ENCODE results near the gene SRD5A3. TPM values are rescaled to one million over a fixed set of nuclear protein-coding genes. Genes with fewer than 3 reads are reported as not detected.
"Not testable (repeated sequence)": the region's sequence is repeated elsewhere in the genome, so short reads cannot be mapped to it uniquely, and the experiment has no call there.

The SRD5A3 gene
- total RNA-seq, 1 experiment from 2014 or later, result 39.6 TPM

DNA sequence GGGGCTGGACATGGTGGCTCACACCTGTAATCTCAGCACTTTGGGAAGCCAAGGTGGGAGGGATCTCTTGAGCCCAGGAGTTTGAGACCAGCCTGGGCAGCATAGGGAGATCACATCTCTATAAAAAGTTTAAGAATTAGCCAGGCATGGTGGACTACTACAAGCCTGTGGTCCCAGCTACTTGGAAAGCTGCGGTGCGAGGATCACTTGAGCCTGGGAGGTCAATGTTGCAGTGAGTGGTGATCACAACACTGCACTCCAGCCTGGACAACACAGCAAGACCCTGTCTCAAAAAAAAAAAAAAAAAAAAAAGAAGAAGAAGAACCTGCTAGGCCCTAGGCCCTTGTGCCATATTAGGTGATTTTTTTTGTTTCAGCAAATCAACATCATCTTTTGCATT, 12.2 kb downstream of the SRD5A3 start:
- H3K9me3 Mint-ChIP-seq (ENCODE audit: low read depth, unreplicated experiment), result no peaks in the 10 kb centered on the region
- no peak overlapping the region for H3K4me3 Mint-ChIP-seq (ENCODE audit: low read depth, unreplicated experiment)
- H3K27me3 Mint-ChIP-seq (ENCODE audit: unreplicated experiment), result no peaks in the 10 kb centered on the region
- TF ChIP-seq, protein P1, sequence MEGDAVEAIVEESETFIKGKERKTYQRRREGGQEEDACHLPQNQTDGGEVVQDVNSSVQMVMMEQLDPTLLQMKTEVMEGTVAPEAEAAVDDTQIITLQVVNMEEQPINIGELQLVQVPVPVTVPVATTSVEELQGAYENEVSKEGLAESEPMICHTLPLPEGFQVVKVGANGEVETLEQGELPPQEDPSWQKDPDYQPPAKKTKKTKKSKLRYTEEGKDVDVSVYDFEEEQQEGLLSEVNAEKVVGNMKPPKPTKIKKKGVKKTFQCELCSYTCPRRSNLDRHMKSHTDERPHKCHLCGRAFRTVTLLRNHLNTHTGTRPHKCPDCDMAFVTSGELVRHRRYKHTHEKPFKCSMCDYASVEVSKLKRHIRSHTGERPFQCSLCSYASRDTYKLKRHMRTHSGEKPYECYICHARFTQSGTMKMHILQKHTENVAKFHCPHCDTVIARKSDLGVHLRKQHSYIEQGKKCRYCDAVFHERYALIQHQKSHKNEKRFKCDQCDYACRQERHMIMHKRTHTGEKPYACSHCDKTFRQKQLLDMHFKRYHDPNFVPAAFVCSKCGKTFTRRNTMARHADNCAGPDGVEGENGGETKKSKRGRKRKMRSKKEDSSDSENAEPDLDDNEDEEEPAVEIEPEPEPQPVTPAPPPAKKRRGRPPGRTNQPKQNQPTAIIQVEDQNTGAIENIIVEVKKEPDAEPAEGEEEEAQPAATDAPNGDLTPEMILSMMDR (IDR thresholded peaks at IDR 0.05; ENCODE audit: unreplicated experiment), result no peak
- H3K4me1 Mint-ChIP-seq (ENCODE audit: low read depth, unreplicated experiment), result peaks cover 18% of the 10 kb centered on the region
- peaks cover 4% of the 10 kb centered on the region for H3K36me3 Mint-ChIP-seq (ENCODE audit: insufficient read depth, unreplicated experiment)
- intact Hi-C loops (cut with micrococcal nuclease; ENCODE audit: unreplicated experiment), result no loop called here
- CTCF ChIA-PET, result no interaction called here
- H3K27ac Mint-ChIP-seq (ENCODE audit: unreplicated experiment), result no peak overlapping the region
- no TSS peak for BruUV-seq (replicated peaks)
- no peak for DNase-seq

DNA sequence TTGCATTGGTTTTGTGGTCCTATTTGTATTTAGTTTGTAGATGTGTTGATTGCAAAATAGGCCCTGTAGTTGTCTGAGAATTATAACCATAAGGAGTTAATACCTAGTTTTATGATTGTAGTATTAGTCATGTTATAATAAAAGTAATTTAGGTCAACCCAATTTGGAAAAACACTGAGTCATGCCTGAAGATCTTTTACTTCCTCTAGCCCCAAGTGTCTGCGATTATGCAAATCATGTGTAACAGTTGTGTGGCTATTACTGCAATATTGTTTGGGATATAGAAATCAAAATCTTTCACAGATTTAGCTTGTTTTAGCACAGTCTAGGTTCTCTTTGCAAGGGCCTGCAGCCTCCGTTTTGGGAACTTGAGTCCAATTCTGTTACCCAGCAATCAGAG, 12.6 kb downstream of the SRD5A3 start:
- Mint-ChIP-seq H3K4me1 (ENCODE audit: low read depth, unreplicated experiment) (peaks cover 18% of the 10 kb centered on the region), H3K27ac (ENCODE audit: unreplicated experiment) (no peak overlapping the region), H3K4me3 (ENCODE audit: low read depth, unreplicated experiment) (no peak overlapping the region), H3K27me3 (ENCODE audit: unreplicated experiment) (no peaks in the 10 kb centered on the region), H3K36me3 (ENCODE audit: insufficient read depth, unreplicated experiment) (peaks cover 4% of the 10 kb centered on the region), H3K9me3 (ENCODE audit: low read depth, unreplicated experiment) (no peaks in the 10 kb centered on the region)
- no TSS peak for BruUV-seq (replicated peaks)
- TF ChIP-seq, protein P1 (IDR thresholded peaks at IDR 0.05; ENCODE audit: unreplicated experiment), result no peak
- CTCF ChIA-PET, result no interaction called here
- DNase-seq, result no peak
- intact Hi-C loops (cut with micrococcal nuclease; ENCODE audit: unreplicated experiment), result no loop called here

DNA sequence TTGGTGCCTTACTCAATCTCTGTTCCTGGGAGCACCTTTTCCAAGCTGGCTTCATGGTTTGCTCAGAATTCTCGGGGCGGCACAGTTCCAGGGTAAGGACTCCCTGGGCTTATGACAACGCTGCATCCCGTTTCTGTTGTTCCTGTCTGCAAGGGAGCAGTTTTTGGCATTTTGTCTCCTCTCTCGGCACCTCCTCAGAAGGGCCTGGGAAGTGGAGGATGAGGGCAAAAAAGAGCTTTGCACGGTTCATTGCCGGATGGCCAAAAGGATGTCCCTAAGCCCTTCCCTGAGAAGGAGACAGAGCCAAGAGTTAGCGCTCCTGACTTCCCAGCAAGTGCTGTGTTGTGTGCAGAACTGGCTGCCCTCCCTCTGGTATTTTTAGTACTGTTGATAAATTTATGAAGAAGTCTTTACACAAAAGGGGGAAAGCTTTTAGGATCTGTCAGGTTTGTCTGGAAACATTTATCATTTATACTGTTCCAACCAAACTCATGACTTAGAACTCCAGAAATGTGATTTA, 13.4 kb downstream of the SRD5A3 start:
- intact Hi-C loops (cut with micrococcal nuclease; ENCODE audit: unreplicated experiment), result no loop called here
- no peak overlapping the region for H3K4me3 Mint-ChIP-seq (ENCODE audit: low read depth, unreplicated experiment)
- TF ChIP-seq, protein P1 (IDR thresholded peaks at IDR 0.05; ENCODE audit: unreplicated experiment), result no peak
- no TSS peak for BruUV-seq (replicated peaks)
- H3K27me3 Mint-ChIP-seq (ENCODE audit: unreplicated experiment), result no peaks in the 10 kb centered on the region
- peaks cover 18% of the 10 kb centered on the region for H3K4me1 Mint-ChIP-seq (ENCODE audit: low read depth, unreplicated experiment)
- no peak for DNase-seq
- no peak overlapping the region for H3K27ac Mint-ChIP-seq (ENCODE audit: unreplicated experiment)
- H3K9me3 Mint-ChIP-seq (ENCODE audit: low read depth, unreplicated experiment), result no peaks in the 10 kb centered on the region
- H3K36me3 Mint-ChIP-seq (ENCODE audit: insufficient read depth, unreplicated experiment), result peaks cover 4% of the 10 kb centered on the region
- CTCF ChIA-PET, result interaction anchor here (0.7 kb wide), 1 partner anchor 23 kb away, joined by 4 read pairs; no protein-coding TSS in a partner anchor

DNA sequence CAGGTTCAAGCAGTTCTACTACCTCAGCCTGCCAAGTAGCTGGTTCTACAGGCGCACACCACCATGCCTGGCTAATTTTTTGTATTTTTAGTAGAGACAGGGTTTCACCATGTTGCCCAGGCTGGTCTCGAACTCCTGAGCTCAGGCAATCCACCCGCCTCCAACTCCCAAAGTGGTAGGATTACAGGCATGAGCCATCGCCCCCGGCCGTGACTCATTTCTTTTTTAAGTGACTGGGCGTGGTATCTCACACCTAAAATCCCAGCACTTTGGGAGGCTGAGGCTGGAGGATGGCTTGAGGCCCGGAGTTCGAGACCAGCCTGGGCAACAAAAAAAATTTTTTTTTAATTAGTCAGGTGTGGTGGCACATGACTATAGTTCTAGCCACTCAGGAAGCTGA, 16.9 kb downstream of the SRD5A3 start:
- H3K4me3 Mint-ChIP-seq (ENCODE audit: low read depth, unreplicated experiment); H3K27me3 Mint-ChIP-seq (ENCODE audit: unreplicated experiment); H3K36me3 Mint-ChIP-seq (ENCODE audit: insufficient read depth, unreplicated experiment); H3K27ac Mint-ChIP-seq (ENCODE audit: unreplicated experiment); intact Hi-C loops (cut with micrococcal nuclease; ENCODE audit: unreplicated experiment); H3K9me3 Mint-ChIP-seq (ENCODE audit: low read depth, unreplicated experiment); H3K4me1 Mint-ChIP-seq (ENCODE audit: low read depth, unreplicated experiment); DNase-seq; BruUV-seq (replicated peaks); CTCF ChIA-PET: not testable (repeated sequence)

DNA sequence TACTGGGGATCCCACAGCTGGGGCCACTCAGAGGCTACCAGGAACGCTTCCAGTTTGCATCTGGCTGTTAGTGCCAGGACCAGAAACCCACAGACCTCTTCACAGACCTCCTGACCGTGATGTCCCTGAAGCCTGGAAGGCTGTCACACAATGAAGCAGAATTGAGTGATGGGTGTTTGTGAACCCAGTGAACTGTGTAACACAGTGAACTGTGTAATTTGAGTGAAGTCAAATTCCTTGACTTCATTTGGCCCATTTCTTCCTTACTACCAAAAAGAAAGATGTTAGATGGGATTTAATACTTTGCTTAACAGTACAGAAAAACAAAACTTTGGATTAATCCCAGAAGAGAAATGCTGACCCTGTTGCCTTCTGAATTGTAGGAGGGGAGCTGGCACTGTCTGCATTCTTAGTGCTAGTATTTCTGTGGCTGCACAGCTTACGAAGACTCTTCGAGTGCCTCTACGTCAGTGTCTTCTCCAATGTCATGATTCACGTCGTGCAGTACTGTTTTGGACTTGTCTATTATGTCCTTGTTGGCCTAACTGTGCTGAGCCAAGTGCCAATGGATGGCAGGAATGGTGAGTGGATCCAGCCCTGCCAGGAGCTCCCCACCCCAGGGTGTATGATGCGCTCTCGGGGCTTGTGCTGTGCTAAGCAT, 17.8 kb downstream of the SRD5A3 start:
- no peak overlapping the region for H3K27ac Mint-ChIP-seq (ENCODE audit: unreplicated experiment)
- H3K9me3 Mint-ChIP-seq (ENCODE audit: low read depth, unreplicated experiment), result no peaks in the 10 kb centered on the region
- intact Hi-C loops (cut with micrococcal nuclease; ENCODE audit: unreplicated experiment), result no loop called here

More for the DNA sequence above, 17.8 kb downstream of the SRD5A3 start:
- no peak for DNase-seq
- Mint-ChIP-seq H3K36me3 (ENCODE audit: insufficient read depth, unreplicated experiment) (peaks cover 4% of the 10 kb centered on the region), H3K27me3 (ENCODE audit: unreplicated experiment) (no peaks in the 10 kb centered on the region), H3K4me1 (ENCODE audit: low read depth, unreplicated experiment) (peaks cover 7% of the 10 kb centered on the region), H3K4me3 (ENCODE audit: low read depth, unreplicated experiment) (no peak overlapping the region)
- TF ChIP-seq, protein P1 (IDR thresholded peaks at IDR 0.05; ENCODE audit: unreplicated experiment), result no peak
- no TSS peak for BruUV-seq (replicated peaks)
- CTCF ChIA-PET, result no interaction called here

Data from Calu3 (cell line).